Fibroblast of the aortic adventitia (primary cell): ENCODE data around the gene HIPK4. TPM values are rescaled to one million over a fixed set of nuclear protein-coding genes. Genes with fewer than 3 reads are reported as not detected.
A peak's percentile ranks its signal among the peaks of the same experiment; 100 is the strongest.

Source experiments
- DNase-seq: peaks from one replicate; pipeline ENCODE4 v3.0.0-alpha.2; 2010; ENCODE audit warnings: low read depth
- H3K4me3 ChIP-seq: 2 replicates; pipeline ENCODE4 v1.5.1; 2011; ENCODE audit warnings: low read depth, mild to moderate bottlenecking, control low read depth, low read length, moderate library complexity
- CTCF ChIP-seq: IDR thresholded peaks from 2 replicates; pipeline ENCODE4 v1.5.1; 2011; ENCODE audit warnings: mild to moderate bottlenecking, low read length, control low read depth, inconsistent platforms; ENCODE audit not compliant: insufficient read depth
- total RNA-seq: library from RNA; depleted of rRNA; stranded (reverse); fragments of >200 nt; gene quantifications from 2 replicates; pipeline ENCODE4 v1.2.3, GENCODE V29; 2012; ENCODE audit warnings: low replicate concordance

Gene HIPK4
- total RNA-seq, 1 donor: 0.18 TPM

GRCh38 chr19:40392894-40393517 lies 3.0 kb upstream of the HIPK4 start:
- peak; percentile 31 for TF ChIP-seq CTCF
- no peak for DNase-seq
- no peak overlapping the region for H3K4me3 ChIP-seq

GRCh38 chr19:40392123-40392522 lies 2.1 kb upstream of the HIPK4 start:
- H3K4me3 ChIP-seq: no peak overlapping the region
- no peak for DNase-seq
- no peak for TF ChIP-seq CTCF

- DNase-seq: no peak
- TF ChIP-seq CTCF: no peak
- no peak overlapping the region for H3K4me3 ChIP-seq
Measured at GRCh38 chr19:40389404-40390083, 437 bp downstream of the HIPK4 start.

GRCh38 chr19:40388481-40388880 lies 1.5 kb downstream of the HIPK4 start:
- TF ChIP-seq CTCF: no peak
- no peak overlapping the region for H3K4me3 ChIP-seq
- DNase-seq: no peak

GRCh38 chr19:40387155-40387554 lies 2.8 kb downstream of the HIPK4 start:
- no peak for DNase-seq
- no peak for TF ChIP-seq CTCF
- no peak overlapping the region for H3K4me3 ChIP-seq

GRCh38 chr19:40383668-40384248 lies 6.2 kb downstream of the HIPK4 start:
- no peak for DNase-seq
- TF ChIP-seq CTCF: no peak
- no peak overlapping the region for H3K4me3 ChIP-seq
